Measurements from ENCODE around the gene NCAM1.

- TF ChIP-seq CTCF (conservative IDR thresholded peaks at IDR 0.05 in 1 of 2, IDR thresholded peaks at IDR 0.05 in 1 of 2; ENCODE audit: low read depth in 1 of 2, low read length in 2 of 2) (no peak), EZH2 (IDR thresholded peaks at IDR 0.05; ENCODE audit: low read length, missing control alignments) (no peak)
Measured at GRCh38 chr11:113142508-113142907, 181.3 kb downstream of the NCAM1 start.

Measured in fibroblast of lung (primary cell).